ENCODE results near the gene FGD6. TPM values are rescaled to one million over a fixed set of nuclear protein-coding genes. Genes with fewer than 3 reads are reported as not detected.
"Not testable (repeated sequence)": the region's sequence is repeated elsewhere in the genome, so short reads cannot be mapped to it uniquely, and the experiment has no call there.

Gene FGD6
- total and polyA plus RNA-seq, 8 donors, result 1.4 to 24.3 (median 9.2) TPM

DNA sequence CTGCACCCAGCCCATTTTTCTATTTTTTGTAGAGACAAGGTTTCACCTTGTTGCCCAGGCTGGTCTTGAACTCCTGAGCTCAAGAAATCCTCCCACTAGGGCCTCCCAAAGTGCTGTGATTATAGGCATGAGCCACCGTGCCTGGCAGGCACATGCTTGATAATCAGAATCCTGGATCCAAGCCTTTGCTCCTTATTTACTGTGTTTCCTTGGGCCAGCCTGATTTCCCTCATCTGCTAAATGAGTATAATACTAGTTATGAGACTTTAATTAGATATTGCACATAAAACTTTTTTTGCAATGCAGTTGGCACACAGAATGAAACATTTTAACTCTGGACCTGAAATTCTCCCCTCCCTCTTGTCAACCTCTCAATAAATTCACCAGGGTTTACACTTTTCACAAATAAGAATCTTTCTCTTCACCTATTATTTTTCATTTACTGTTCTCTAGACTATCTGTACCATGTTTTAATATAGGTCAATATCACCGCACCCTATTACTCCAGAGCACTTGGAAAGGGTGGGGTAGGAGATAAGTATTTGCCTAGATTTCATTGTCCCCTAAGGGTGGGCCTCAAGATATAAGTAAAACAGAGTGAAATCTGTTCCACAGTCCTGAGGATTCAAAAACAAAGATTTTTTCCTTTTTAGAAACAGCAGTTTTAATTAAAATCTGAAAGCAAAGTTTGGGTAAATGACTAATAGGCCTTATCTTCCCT is 74.7 kb downstream of the FGD6 start:
- no peak overlapping the region for H3K27ac ChIP-seq
- no peaks in the 10 kb centered on the region for H3K9me3 ChIP-seq
- WGBS, 2 donors, result 80 to 85% methylated on average over 2 of the region's 2 CpGs
- no peak overlapping the region for H3K4me3 ChIP-seq
- H3K4me1 ChIP-seq, result no peaks in the 10 kb centered on the region
- DNase-seq, result no peak
- no peak for TF ChIP-seq CTCF (IDR thresholded peaks at IDR 0.05)
- no peaks in the 10 kb centered on the region for H3K36me3 ChIP-seq
- no peaks in the 10 kb centered on the region for H3K27me3 ChIP-seq
- intact Hi-C loops (cut with DNase I), result no loop called here
- no peak for FAIRE-seq
- no peak for ATAC-seq

DNA sequence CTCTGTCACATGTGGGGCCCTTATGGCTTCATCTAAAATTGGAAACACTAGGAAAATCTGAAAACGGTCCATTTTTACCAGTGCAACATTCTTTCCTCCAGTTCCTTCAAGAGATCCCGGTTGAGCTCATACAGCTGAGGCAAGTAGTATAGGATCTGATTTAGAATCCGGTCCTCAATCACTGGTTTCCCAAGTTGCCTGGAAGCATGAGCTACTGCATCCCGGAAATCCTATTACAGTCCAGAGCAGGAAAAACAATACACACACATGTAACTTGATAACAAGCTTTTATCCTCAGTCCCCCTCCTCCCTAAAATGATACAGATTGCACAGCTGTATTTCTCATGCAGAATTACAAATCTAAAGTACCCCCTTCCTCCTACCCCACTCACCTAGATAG is 76.0 kb downstream of the FGD6 start:
- no peak for FAIRE-seq
- Histone ChIP-seq H3K4me3 (no peak overlapping the region), H3K27ac (no peak overlapping the region), H3K36me3 (no peaks in the 10 kb centered on the region), H3K9me3 (no peaks in the 10 kb centered on the region), H3K4me1 (no peaks in the 10 kb centered on the region), H3K27me3 (no peaks in the 10 kb centered on the region)
- ATAC-seq, result no peak
- no peak for DNase-seq
- no peak for TF ChIP-seq CTCF (IDR thresholded peaks at IDR 0.05)
- intact Hi-C loops (cut with DNase I), result no loop called here
- WGBS, 2 donors, result 92% methylated on average over 4 of the region's 4 CpGs

- H3K27ac ChIP-seq; ATAC-seq; H3K4me1 ChIP-seq; DNase-seq; H3K36me3 ChIP-seq; H3K27me3 ChIP-seq; H3K4me3 ChIP-seq; intact Hi-C loops (cut with DNase I); H3K9me3 ChIP-seq; FAIRE-seq: not testable (repeated sequence)
- 95 to 98% methylated on average over 8 of the region's 8 CpGs for WGBS, 2 donors
These were observed 79.2 kb downstream of the FGD6 start for GRCh38 chr12:95138031-95138430.

- Histone ChIP-seq H3K27me3 (no peaks in the 10 kb centered on the region), H3K9me3 (no peaks in the 10 kb centered on the region), H3K36me3 (peaks cover 0 to 6% (median 0%) of the 10 kb centered on the region in 3 donors), H3K27ac (no peak overlapping the region), H3K4me1 (no peaks in the 10 kb centered on the region), H3K4me3 (no peak overlapping the region)
- no peak for TF ChIP-seq CTCF (IDR thresholded peaks at IDR 0.05)
- WGBS, 2 donors, result 79 to 91% methylated on average over 1 of the region's 1 CpG
- intact Hi-C loops (cut with DNase I), result no loop called here
- no peak for FAIRE-seq
- ATAC-seq, result no peak
- DNase-seq, result no peak
These were observed 80.7 kb downstream of the FGD6 start for GRCh38 chr12:95136598-95136997.

DNA sequence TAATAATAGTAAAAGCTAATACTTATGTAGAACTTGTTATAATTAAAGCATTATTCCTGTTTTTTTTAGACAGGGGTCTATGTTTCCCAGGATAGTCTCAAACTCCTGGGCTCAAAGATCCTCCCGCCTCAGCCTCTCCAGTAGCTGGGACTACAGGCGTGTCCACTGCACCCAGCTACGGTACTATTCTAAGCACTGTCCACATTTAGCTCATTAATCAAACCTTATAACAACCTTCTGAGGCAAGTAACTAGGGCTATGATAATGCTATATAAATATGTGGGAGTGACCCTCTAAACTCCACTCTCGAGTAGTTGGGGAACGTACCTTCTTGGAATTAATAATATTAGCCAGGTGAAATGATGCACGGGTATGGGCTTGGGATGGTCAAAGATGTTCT is 83.2 kb downstream of the FGD6 start:
- H3K9me3 ChIP-seq, result no peaks in the 10 kb centered on the region
- DNase-seq (no peak), ATAC-seq (no peak), FAIRE-seq (no peak)
- no peaks in the 10 kb centered on the region for H3K27me3 ChIP-seq
- no peak overlapping the region for H3K27ac ChIP-seq
- intact Hi-C loops (cut with DNase I), result no loop called here
- no peak for TF ChIP-seq CTCF (IDR thresholded peaks at IDR 0.05)
- H3K36me3 ChIP-seq, result peaks cover 0 to 6% (median 0%) of the 10 kb centered on the region in 3 donors
- WGBS, 2 donors, result 96 to 97% methylated on average over 6 of the region's 6 CpGs
- H3K4me1 ChIP-seq, result no peaks in the 10 kb centered on the region
- no peak overlapping the region for H3K4me3 ChIP-seq

Data from pancreas (tissue), 10 donors.